Measurements from ENCODE around the gene RHBDF2. TPM values are rescaled to one million over a fixed set of nuclear protein-coding genes. Genes with fewer than 3 reads are reported as not detected.
A peak's percentile ranks its signal among the peaks of the same experiment; 100 is the strongest.

The RHBDF2 gene
- total RNA-seq, 1 experiment from 2014 or later = 39.6 TPM

DNA sequence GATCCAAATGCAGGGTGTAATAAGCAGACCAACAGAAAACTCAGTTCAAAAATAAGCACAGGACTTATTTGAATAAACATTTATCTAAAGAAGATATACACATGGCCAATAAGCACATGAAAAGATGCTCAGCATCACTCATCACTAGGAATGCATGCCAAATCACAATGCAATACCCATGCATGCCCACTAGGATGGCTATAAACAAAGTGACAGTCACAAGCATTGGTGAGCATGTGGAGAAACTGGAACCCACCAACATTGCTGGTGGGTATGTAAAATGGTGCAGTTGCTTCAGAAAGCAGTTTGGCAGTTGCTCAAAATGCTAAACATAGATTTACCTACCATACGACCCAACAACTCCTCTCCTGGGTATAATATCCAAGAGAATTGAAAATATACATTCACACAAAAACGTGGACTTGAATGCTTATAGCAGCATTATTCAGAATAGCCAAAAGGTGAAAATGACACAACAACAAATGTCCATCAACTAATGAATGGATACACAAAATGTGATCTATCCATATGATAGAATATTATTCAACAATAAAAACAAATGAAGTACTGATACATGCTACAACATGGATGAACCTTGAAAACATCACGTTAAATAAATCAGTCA is 68.4 kb downstream of the RHBDF2 start:
- H3F3A ChIP-seq (ENCODE audit: insufficient read depth, low read depth) = peaks cover 3% of the 10 kb centered on the region; the same call in 1 of the 2 replicates
- CTCF ChIA-PET = no interaction called here
- TF ChIP-seq EZH2 (IDR thresholded peaks at IDR 0.05; ENCODE audit: low read depth) = no peak
- TF ChIP-seq, protein P1, sequence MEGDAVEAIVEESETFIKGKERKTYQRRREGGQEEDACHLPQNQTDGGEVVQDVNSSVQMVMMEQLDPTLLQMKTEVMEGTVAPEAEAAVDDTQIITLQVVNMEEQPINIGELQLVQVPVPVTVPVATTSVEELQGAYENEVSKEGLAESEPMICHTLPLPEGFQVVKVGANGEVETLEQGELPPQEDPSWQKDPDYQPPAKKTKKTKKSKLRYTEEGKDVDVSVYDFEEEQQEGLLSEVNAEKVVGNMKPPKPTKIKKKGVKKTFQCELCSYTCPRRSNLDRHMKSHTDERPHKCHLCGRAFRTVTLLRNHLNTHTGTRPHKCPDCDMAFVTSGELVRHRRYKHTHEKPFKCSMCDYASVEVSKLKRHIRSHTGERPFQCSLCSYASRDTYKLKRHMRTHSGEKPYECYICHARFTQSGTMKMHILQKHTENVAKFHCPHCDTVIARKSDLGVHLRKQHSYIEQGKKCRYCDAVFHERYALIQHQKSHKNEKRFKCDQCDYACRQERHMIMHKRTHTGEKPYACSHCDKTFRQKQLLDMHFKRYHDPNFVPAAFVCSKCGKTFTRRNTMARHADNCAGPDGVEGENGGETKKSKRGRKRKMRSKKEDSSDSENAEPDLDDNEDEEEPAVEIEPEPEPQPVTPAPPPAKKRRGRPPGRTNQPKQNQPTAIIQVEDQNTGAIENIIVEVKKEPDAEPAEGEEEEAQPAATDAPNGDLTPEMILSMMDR (conservative IDR thresholded peaks at IDR 0.05) = peak; percentile 64
- H3K27ac ChIP-seq = no peak overlapping the region
- peaks cover 35% of the 10 kb centered on the region for H3K79me2 ChIP-seq (ENCODE audit: low read depth)
- H3K27me3 ChIP-seq (ENCODE audit: insufficient read depth, low read depth) = no peaks in the 10 kb centered on the region
- no peak for DNase-seq
- H3K4me1 ChIP-seq (replicated peaks; ENCODE audit: insufficient read depth) = no peaks in the 10 kb centered on the region
- H4K20me1 ChIP-seq (ENCODE audit: insufficient read depth) = no peaks in the 10 kb centered on the region; the same call in 1 of the 2 replicates
- H3K4me2 ChIP-seq = no peak overlapping the region
- no peaks in the 10 kb centered on the region for H3K9me2 ChIP-seq (ENCODE audit: insufficient read depth)
- no peaks in the 10 kb centered on the region for H3K9me3 ChIP-seq (ENCODE audit: insufficient read depth, low read depth)
- intact Hi-C loops (cut with micrococcal nuclease; ENCODE audit: unreplicated experiment) = no loop called here
- no peak overlapping the region for H3K4me3 ChIP-seq
- no peak overlapping the region for H2AFZ ChIP-seq
- BruUV-seq (replicated peaks) = no TSS peak
- POLR2A ChIA-PET (ENCODE audit: unreplicated experiment) = no interaction called here
- H3K36me3 ChIP-seq (ENCODE audit: low read depth) = no peaks in the 10 kb centered on the region

DNA sequence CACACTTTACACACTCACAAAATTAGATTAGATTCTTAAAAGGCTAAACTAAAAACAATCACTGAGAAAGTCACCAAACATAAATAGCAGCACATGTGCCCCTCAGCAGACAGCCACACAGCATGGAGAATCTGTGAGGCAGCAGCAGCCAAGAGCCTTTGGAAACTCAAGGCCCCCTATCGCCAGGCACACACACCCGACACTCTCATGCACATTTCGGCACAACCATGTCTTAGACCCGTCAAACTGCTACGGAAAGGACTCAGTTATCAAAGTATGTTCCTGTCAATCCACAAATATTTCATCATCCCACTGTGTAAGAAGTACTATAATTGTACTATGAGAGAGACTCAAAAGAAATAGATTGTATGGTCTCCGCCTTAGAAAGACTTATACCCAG is 69.2 kb downstream of the RHBDF2 start:
- Histone ChIP-seq H3K36me3 (ENCODE audit: low read depth) (no peaks in the 10 kb centered on the region), H3K4me2 (no peak overlapping the region), H2AFZ (no peak overlapping the region), H3K9me2 (ENCODE audit: insufficient read depth) (no peaks in the 10 kb centered on the region), H3F3A (ENCODE audit: insufficient read depth, low read depth) (peaks cover 3% of the 10 kb centered on the region; the same call in 1 of the 2 replicates), H3K79me2 (ENCODE audit: low read depth) (peaks cover 29% of the 10 kb centered on the region), H3K4me3 (no peak overlapping the region), H3K9me3 (ENCODE audit: insufficient read depth, low read depth) (no peaks in the 10 kb centered on the region), H3K27me3 (ENCODE audit: insufficient read depth, low read depth) (no peaks in the 10 kb centered on the region), H4K20me1 (ENCODE audit: insufficient read depth) (no peaks in the 10 kb centered on the region; the same call in 1 of the 2 replicates), H3K27ac (no peak overlapping the region), H3K4me1 (replicated peaks; ENCODE audit: insufficient read depth) (no peaks in the 10 kb centered on the region)
- intact Hi-C loops (cut with micrococcal nuclease; ENCODE audit: unreplicated experiment) = no loop called here
- DNase-seq = no peak
- ChIA-PET POLR2A (ENCODE audit: unreplicated experiment) (no interaction called here), CTCF (interaction anchor here (0.5 kb wide), 1 partner anchor 103 kb away, joined by 6 read pairs; no protein-coding TSS in a partner anchor)
- TF ChIP-seq, protein P1 (conservative IDR thresholded peaks at IDR 0.05) = no peak
- no peak for TF ChIP-seq EZH2 (IDR thresholded peaks at IDR 0.05; ENCODE audit: low read depth)
- BruUV-seq (replicated peaks) = no TSS peak

DNA sequence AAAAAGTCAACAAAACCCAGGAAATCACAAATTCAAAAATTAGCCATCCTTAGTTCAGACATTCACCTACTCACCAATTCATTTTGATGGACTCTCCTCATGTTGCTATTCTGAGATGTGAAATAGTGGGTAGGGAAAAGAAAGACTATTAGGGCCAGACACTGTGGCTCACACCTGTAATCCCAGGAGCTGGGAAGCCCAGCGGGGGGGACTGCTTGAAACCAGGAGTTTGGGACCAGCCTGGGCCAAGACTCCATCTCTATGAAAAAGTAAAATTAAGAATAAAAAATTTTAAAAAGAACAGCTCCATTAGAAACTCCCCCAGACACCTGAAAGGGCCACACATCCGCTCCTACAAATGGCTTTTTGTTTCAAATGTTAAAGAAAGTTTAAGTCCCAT is 69.7 kb downstream of the RHBDF2 start:
- no peak for DNase-seq
- Histone ChIP-seq H3K4me3 (no peak overlapping the region), H3K36me3 (ENCODE audit: low read depth) (no peaks in the 10 kb centered on the region), H3K9me3 (ENCODE audit: insufficient read depth, low read depth) (no peaks in the 10 kb centered on the region), H3F3A (ENCODE audit: insufficient read depth, low read depth) (peaks cover 3% of the 10 kb centered on the region; the same call in 1 of the 2 replicates), H3K4me2 (no peak overlapping the region), H3K4me1 (replicated peaks; ENCODE audit: insufficient read depth) (no peaks in the 10 kb centered on the region), H2AFZ (no peak overlapping the region), H4K20me1 (ENCODE audit: insufficient read depth) (no peaks in the 10 kb centered on the region; the same call in 1 of the 2 replicates), H3K9me2 (ENCODE audit: insufficient read depth) (no peaks in the 10 kb centered on the region), H3K27ac (no peak overlapping the region), H3K27me3 (ENCODE audit: insufficient read depth, low read depth) (no peaks in the 10 kb centered on the region), H3K79me2 (ENCODE audit: low read depth) (peaks cover 26% of the 10 kb centered on the region)
- no TSS peak for BruUV-seq (replicated peaks)
- POLR2A ChIA-PET (ENCODE audit: unreplicated experiment) = no interaction called here
- TF ChIP-seq, protein P1 (conservative IDR thresholded peaks at IDR 0.05) = no peak
- TF ChIP-seq EZH2 (IDR thresholded peaks at IDR 0.05; ENCODE audit: low read depth) = no peak
- CTCF ChIA-PET = no interaction called here
- intact Hi-C loops (cut with micrococcal nuclease; ENCODE audit: unreplicated experiment) = no loop called here

All from PC-9 (cell line).